ENCODE results near the gene CHRM4.
A peak's percentile ranks its signal among the peaks of the same experiment; 100 is the strongest.

The CHRM4 gene

DNA sequence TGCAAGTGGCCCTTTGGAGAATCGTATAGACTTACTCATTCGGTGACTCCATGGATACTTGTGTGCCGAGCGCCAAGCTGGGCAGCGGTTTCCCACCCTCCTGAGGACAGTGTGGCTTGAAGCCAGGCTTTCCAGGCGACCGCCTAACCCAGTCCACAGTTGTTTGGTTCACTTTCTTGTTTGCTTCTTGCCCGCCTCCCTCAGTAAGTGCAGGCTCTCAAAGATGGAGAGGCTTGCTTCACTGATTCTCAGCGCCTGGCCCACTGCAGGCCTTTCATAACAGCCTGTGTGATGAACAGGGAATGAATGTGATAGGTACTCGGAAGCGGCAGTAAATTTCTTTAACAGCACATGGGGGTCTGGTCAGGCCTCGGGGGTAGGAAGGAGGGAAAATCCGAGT lies 21.3 kb downstream of the CHRM4 start:
- no peak for TF ChIP-seq FOXM1 (IDR thresholded peaks at IDR 0.05; ENCODE audit: borderline replicate concordance, low read depth)
- TF ChIP-seq YY1 (IDR thresholded peaks at IDR 0.05; ENCODE audit: low read depth), result no peak
- no peak for TF ChIP-seq REST (IDR thresholded peaks at IDR 0.05; ENCODE audit: low read depth)
- no peak for TF ChIP-seq CREB1 (IDR thresholded peaks at IDR 0.05; ENCODE audit: low read depth)
- TF ChIP-seq EGR1 (IDR thresholded peaks at IDR 0.05), result no peak
- no peak for TF ChIP-seq CEBPB (IDR thresholded peaks at IDR 0.05)
- TF ChIP-seq NFIC (IDR thresholded peaks at IDR 0.05), result no peak
- TF ChIP-seq EP300 (IDR thresholded peaks at IDR 0.05; ENCODE audit: borderline replicate concordance), result no peak
- TF ChIP-seq, protein P1, sequence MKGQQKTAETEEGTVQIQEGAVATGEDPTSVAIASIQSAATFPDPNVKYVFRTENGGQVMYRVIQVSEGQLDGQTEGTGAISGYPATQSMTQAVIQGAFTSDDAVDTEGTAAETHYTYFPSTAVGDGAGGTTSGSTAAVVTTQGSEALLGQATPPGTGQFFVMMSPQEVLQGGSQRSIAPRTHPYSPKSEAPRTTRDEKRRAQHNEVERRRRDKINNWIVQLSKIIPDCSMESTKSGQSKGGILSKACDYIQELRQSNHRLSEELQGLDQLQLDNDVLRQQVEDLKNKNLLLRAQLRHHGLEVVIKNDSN (IDR thresholded peaks at IDR 0.05), result no peak

GRCh38 chr11:46369458-46370152 lies 22.0 kb downstream of the CHRM4 start:
- peak; percentile 43; the same call in 1 of the 2 replicates for TF ChIP-seq MAX (IDR thresholded peaks at IDR 0.05)
- no peak for TF ChIP-seq FOXM1 (IDR thresholded peaks at IDR 0.05; ENCODE audit: borderline replicate concordance, low read depth)
- TF ChIP-seq RAD21 (IDR thresholded peaks at IDR 0.05; ENCODE audit: low read depth), result peak; percentile 58; the same call in 1 of the 2 replicates

GRCh38 chr11:46367916-46368267 lies 23.7 kb downstream of the CHRM4 start:
- TF ChIP-seq MAX (IDR thresholded peaks at IDR 0.05) (no peak), CEBPB (IDR thresholded peaks at IDR 0.05) (no peak), ZBTB7A (IDR thresholded peaks at IDR 0.05; ENCODE audit: low read depth) (no peak)

DNA sequence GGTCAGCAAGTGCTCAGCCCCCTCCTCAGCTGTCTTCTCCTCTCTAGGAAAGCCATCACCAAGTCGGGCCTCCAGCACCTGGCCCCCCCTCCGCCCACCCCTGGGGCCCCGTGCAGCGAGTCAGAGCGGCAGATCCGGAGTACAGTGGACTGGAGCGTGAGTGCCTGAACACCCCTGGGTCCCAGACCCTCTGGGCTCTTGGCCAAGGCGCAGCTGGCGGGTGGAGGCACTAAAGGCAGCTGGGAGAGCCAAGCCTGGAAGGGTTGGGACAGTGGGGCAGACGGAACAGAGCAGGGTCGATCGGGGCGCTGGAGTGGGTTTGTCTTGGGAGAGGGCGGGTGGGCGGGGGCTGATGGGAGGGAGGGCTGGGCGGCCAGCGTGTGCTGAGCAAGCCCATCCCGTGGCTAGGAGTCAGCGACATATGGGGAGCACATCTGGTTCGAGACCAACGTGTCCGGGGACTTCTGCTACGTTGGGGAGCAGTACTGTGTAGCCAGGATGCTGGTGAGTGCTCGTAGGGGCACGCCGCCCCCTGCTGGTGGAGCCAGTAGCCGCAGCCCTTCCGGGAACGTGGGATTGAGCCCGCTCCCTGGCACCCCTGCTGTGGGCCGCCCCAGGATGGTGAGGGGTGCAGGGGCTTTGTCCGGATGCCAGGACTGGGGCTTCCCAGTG lies 24.2 kb downstream of the CHRM4 start:
- TF ChIP-seq TCF12 (IDR thresholded peaks at IDR 0.05; ENCODE audit: low read depth) (no peak), RAD21 (IDR thresholded peaks at IDR 0.05; ENCODE audit: low read depth) (peak; percentile 76)

- TF ChIP-seq ZBTB7A (IDR thresholded peaks at IDR 0.05; ENCODE audit: low read depth) (no peak), NFIC (IDR thresholded peaks at IDR 0.05) (no peak), MAX (IDR thresholded peaks at IDR 0.05) (no peak)
Measured at GRCh38 chr11:46366661-46367161, 24.9 kb downstream of the CHRM4 start.

GRCh38 chr11:46366260-46366659 lies 25.3 kb downstream of the CHRM4 start:
- TF ChIP-seq EGR1 (IDR thresholded peaks at IDR 0.05), result no peak
- TF ChIP-seq FOXM1 (IDR thresholded peaks at IDR 0.05; ENCODE audit: borderline replicate concordance, low read depth), result no peak
- no peak for TF ChIP-seq MAX (IDR thresholded peaks at IDR 0.05)
- TF ChIP-seq TAF1 (IDR thresholded peaks at IDR 0.05; ENCODE audit: low read depth), result no peak
- no peak for TF ChIP-seq EP300 (IDR thresholded peaks at IDR 0.05; ENCODE audit: borderline replicate concordance)
- no peak for TF ChIP-seq TCF12 (IDR thresholded peaks at IDR 0.05; ENCODE audit: low read depth)
- no peak for TF ChIP-seq NFIC (IDR thresholded peaks at IDR 0.05)
- no peak for TF ChIP-seq ZBTB7A (IDR thresholded peaks at IDR 0.05; ENCODE audit: low read depth)
- TF ChIP-seq TEAD4 (IDR thresholded peaks at IDR 0.05), result no peak
- TF ChIP-seq CEBPB (IDR thresholded peaks at IDR 0.05), result no peak
- no peak for TF ChIP-seq CREB1 (IDR thresholded peaks at IDR 0.05; ENCODE audit: low read depth)
- no peak for TF ChIP-seq RAD21 (IDR thresholded peaks at IDR 0.05; ENCODE audit: low read depth)
- TF ChIP-seq REST (IDR thresholded peaks at IDR 0.05; ENCODE audit: low read depth), result no peak
- TF ChIP-seq, protein P1 (IDR thresholded peaks at IDR 0.05), result no peak
- no peak for TF ChIP-seq YY1 (IDR thresholded peaks at IDR 0.05; ENCODE audit: low read depth)
